DOHH2 (cell line): ENCODE data around the gene SPATA33.

Experiments used
- EZH2phosphoT487 ChIP-seq: fragments of 200-600 bp; sonication (generic); IDR thresholded peaks from 2 replicates; pipeline ENCODE4 v1.6.1; 2017; ENCODE audit warnings: borderline replicate concordance, mild to moderate bottlenecking, antibody characterized with exemption, low read length, moderate library complexity, mixed read lengths
- TF ChIP-seq, protein P1 (sequence below): fragments of 200-600 bp; sonication (generic); IDR thresholded peaks from one replicate; pipeline ENCODE4 v1.5.1; 2014; ENCODE audit warnings: antibody characterized with exemption, mild to moderate bottlenecking, low read depth, low read length; ENCODE audit not compliant: poor library complexity, severe bottlenecking

GRCh38 chr16:89678258-89678657, 20.6 kb downstream of the SPATA33 start:
- TF ChIP-seq, protein P1, sequence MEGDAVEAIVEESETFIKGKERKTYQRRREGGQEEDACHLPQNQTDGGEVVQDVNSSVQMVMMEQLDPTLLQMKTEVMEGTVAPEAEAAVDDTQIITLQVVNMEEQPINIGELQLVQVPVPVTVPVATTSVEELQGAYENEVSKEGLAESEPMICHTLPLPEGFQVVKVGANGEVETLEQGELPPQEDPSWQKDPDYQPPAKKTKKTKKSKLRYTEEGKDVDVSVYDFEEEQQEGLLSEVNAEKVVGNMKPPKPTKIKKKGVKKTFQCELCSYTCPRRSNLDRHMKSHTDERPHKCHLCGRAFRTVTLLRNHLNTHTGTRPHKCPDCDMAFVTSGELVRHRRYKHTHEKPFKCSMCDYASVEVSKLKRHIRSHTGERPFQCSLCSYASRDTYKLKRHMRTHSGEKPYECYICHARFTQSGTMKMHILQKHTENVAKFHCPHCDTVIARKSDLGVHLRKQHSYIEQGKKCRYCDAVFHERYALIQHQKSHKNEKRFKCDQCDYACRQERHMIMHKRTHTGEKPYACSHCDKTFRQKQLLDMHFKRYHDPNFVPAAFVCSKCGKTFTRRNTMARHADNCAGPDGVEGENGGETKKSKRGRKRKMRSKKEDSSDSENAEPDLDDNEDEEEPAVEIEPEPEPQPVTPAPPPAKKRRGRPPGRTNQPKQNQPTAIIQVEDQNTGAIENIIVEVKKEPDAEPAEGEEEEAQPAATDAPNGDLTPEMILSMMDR = no peak
- no peak for TF ChIP-seq EZH2phosphoT487
